NOMO-1 treated with DMSO at 0.1 percent for 48 hours (cell line): ENCODE results near the gene ITPKC.

Source experiments
- DNase-seq: peaks from one replicate; lab custom pipeline; 2025; ENCODE audit not compliant: unreplicated experiment; lab: John Stamatoyannopoulos, UW

ITPKC gene

GRCh38 chr19:40786060-40787037 is 69.4 kb downstream of the ITPKC start:
- no peak for DNase-seq
